Osteoblast (primary cell): ENCODE measurements around the gene KIF25. TPM values are rescaled to one million over a fixed set of nuclear protein-coding genes. Genes with fewer than 3 reads are reported as not detected.

ENCODE experiments used
- DNase-seq: peaks from one replicate; pipeline ENCODE4 v3.0.0; 2011; ENCODE audit warnings: low spot score, mixed read lengths; ENCODE audit not compliant: insufficient read length; ENCODE audit errors: missing footprints
- H2AFZ ChIP-seq: 2 replicates; pipeline ENCODE4 v1.6.0; 2011; ENCODE audit warnings: mild to moderate bottlenecking, low read length
- H3K27ac ChIP-seq: 2 replicates; pipeline ENCODE4 v1.5.1; 2011; ENCODE audit warnings: mild to moderate bottlenecking, low read depth, low read length, moderate library complexity
- H3K27me3 ChIP-seq: 2 replicates; pipeline ENCODE4 v1.6.0; 2012; ENCODE audit warnings: mild to moderate bottlenecking, control low read depth, inconsistent platforms, low read length, moderate library complexity; ENCODE audit not compliant: insufficient read depth
- H3K36me3 ChIP-seq: 2 replicates; pipeline ENCODE4 v1.5.1; 2011; ENCODE audit warnings: mild to moderate bottlenecking, low read length, control low read depth, moderate library complexity; ENCODE audit not compliant: insufficient read depth
- H3K4me1 ChIP-seq: 2 replicates; pipeline ENCODE4 v1.5.1; 2011; ENCODE audit warnings: mild to moderate bottlenecking, low read length, control low read depth, moderate library complexity; ENCODE audit not compliant: insufficient read depth
- H3K4me2 ChIP-seq: 2 replicates; pipeline ENCODE4 v1.6.0; 2011; ENCODE audit warnings: mild to moderate bottlenecking, low read length; ENCODE audit not compliant: insufficient read depth
- H3K4me3 ChIP-seq: fragments of 200-600 bp; sonication (generic); 3 replicates; pipeline ENCODE4 v1.5.1; 2012; ENCODE audit warnings: mild to moderate bottlenecking, low read length, inconsistent platforms; ENCODE audit not compliant: insufficient read depth
- H3K79me2 ChIP-seq: 2 replicates; pipeline ENCODE4 v1.6.0; 2012; ENCODE audit warnings: mild to moderate bottlenecking, low read length, control low read depth, inconsistent platforms; ENCODE audit not compliant: insufficient read depth
- H3K9me3 ChIP-seq: 2 replicates; pipeline ENCODE4 v1.5.1; 2011; ENCODE audit warnings: low read depth, low read length, control low read depth
- H4K20me1 ChIP-seq: 2 replicates; pipeline ENCODE4 v1.6.0; 2012; ENCODE audit warnings: mild to moderate bottlenecking, low read length, control low read depth; ENCODE audit not compliant: insufficient read depth
- total RNA-seq: library from RNA; depleted of rRNA; stranded (reverse); fragments of >200 nt; gene quantifications from 2 replicates; pipeline ENCODE4 v1.2.3, GENCODE V29; 2012
- TF ChIP-seq, protein P1 (sequence below): IDR thresholded peaks from 2 replicates; pipeline ENCODE4 v1.5.1; 2011; ENCODE audit warnings: mild to moderate bottlenecking, low read depth, low read length, moderate library complexity; ENCODE audit errors: extremely low read depth

KIF25 gene
- total RNA-seq, 1 donor, result not detected

DNA sequence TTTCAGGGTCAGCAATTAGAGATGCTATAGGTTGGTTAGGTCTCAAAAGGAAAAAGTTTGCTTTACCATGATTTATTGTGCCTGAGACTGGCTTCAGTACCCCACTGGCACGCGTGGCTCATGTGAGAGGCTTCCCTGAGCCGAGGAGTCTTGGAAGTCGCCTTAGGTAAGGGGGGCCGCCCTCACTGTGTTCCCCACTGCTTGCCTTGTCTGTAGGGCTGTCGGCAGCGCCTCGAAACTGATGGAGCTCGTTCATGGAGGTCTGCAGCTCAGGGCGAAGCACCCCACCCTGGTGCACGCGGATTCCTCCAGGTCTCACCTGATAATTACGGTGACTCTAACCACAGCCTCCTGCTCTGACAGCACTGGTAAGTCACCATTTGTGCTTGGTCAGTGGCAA, 42.4 kb downstream of the KIF25 start:
- DNase-seq, result peak; percentile 39
- Histone ChIP-seq H3K36me3 (no peaks in the 10 kb centered on the region), H3K4me3 (no peak overlapping the region), H3K4me2 (no peak overlapping the region), H3K9me3 (peaks cover 13% of the 10 kb centered on the region), H3K27ac (no peak overlapping the region), H3K79me2 (no peaks in the 10 kb centered on the region), H3K27me3 (no peaks in the 10 kb centered on the region), H4K20me1 (no peaks in the 10 kb centered on the region), H3K4me1 (peaks cover 10% of the 10 kb centered on the region), H2AFZ (no peak overlapping the region)
- TF ChIP-seq, protein P1, sequence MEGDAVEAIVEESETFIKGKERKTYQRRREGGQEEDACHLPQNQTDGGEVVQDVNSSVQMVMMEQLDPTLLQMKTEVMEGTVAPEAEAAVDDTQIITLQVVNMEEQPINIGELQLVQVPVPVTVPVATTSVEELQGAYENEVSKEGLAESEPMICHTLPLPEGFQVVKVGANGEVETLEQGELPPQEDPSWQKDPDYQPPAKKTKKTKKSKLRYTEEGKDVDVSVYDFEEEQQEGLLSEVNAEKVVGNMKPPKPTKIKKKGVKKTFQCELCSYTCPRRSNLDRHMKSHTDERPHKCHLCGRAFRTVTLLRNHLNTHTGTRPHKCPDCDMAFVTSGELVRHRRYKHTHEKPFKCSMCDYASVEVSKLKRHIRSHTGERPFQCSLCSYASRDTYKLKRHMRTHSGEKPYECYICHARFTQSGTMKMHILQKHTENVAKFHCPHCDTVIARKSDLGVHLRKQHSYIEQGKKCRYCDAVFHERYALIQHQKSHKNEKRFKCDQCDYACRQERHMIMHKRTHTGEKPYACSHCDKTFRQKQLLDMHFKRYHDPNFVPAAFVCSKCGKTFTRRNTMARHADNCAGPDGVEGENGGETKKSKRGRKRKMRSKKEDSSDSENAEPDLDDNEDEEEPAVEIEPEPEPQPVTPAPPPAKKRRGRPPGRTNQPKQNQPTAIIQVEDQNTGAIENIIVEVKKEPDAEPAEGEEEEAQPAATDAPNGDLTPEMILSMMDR, result no peak

DNA sequence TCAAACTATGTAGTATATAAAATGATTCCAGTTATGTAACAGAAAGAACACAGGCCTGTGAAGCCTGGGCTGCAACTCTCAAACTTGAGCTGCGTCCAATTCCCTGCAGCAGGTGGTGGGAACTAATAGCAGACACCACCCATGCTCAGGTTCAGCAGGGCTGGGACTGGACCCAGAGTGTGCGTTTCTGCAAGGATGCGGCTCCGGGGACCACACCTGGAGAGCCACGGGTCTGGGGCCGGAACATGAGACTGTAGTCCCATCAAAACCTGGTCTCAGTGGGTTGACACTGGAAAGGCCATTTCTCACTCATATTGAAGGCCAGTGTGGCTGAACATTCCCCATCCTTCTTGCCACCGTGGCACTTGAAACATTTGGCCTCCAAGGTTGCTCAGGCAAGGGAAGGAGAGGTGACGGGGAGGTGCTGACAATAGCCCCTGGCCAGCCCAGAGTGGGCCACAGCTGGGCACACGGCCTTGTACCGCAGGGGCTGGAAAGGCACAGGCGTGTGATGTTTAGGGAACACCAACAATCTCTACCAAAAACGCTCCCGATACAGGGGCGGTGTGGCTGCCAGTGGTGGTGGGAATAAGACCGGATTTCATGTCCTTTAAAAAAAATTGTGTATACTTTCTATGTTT, 43.5 kb downstream of the KIF25 start:
- TF ChIP-seq, protein P1, result no peak
- Histone ChIP-seq H3K27me3 (no peaks in the 10 kb centered on the region), H3K4me2 (no peak overlapping the region), H2AFZ (no peak overlapping the region), H3K4me3 (no peak overlapping the region), H3K9me3 (peaks cover 13% of the 10 kb centered on the region), H3K36me3 (no peaks in the 10 kb centered on the region), H3K4me1 (peaks cover 5% of the 10 kb centered on the region), H4K20me1 (no peaks in the 10 kb centered on the region), H3K27ac (no peak overlapping the region), H3K79me2 (no peaks in the 10 kb centered on the region)
- DNase-seq, result peak; percentile 71

DNA sequence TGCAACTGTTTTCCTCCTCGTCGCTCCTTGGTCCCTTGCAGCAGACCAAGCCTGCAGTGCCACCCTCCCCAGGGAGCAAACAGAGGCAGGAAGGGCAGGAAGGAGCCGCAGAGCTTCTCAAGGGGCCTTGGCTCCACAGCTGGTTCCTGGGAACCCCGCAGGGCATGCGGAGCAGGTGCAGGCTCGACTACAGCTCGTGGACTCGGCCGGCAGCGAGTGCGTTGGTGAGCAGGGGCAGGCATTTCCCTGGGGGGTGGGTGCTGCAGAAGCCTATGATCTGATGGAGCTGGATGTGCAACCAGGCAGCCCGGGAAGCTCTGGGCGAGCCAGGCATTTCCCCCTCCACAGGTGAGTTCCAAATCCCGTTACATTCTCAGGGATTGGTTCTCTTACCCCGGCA, 44.5 kb downstream of the KIF25 start:
- Histone ChIP-seq H3K9me3 (peaks cover 13% of the 10 kb centered on the region), H2AFZ (no peak overlapping the region), H3K4me1 (no peaks in the 10 kb centered on the region), H3K79me2 (no peaks in the 10 kb centered on the region), H3K27me3 (no peaks in the 10 kb centered on the region), H3K27ac (no peak overlapping the region), H3K4me3 (no peak overlapping the region), H3K36me3 (no peaks in the 10 kb centered on the region), H3K4me2 (no peak overlapping the region), H4K20me1 (no peaks in the 10 kb centered on the region)
- peak; percentile 55 for DNase-seq
- TF ChIP-seq, protein P1, result no peak

DNA sequence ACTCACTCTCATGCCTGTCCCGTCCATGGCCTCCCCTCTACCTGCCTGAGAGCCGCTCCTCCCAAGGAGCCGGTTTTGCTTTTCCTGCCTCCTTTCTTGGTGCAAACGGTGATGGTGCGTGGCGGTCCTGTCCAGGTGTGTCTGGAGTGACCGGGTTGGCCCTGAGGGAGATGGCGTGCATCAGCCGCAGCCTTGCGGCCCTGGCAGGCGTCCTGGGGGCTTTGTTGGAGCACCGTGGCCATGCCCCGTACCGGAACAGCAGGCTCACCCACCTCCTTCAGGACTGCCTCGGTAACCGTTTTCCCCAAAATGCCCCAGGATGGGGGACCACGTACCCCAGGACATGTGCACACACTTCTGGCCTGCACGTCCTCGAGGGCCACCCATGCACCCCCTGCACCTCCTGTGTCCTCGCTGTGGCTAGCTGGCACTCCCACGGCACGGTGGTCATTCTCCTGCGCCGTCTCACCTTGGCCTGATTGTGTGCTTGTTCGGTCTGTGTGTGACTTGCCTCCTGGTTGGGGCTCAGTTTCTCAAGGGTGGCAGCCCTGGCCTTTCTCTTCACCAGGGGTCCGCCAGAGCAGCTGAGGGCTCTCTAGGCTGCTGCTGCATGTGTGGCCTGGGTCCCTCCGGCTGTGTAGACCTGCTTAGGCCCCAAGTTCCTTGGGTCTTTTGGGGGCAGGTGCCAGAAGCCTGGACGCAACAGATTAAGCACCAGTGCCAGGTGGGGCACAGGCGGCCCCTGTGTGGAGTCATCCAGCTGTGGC, 45.1 kb downstream of the KIF25 start:
- Histone ChIP-seq H3K4me1 (no peaks in the 10 kb centered on the region), H3K27me3 (no peaks in the 10 kb centered on the region), H3K36me3 (no peaks in the 10 kb centered on the region), H3K4me2 (no peak overlapping the region), H3K9me3 (peaks cover 13% of the 10 kb centered on the region), H3K79me2 (no peaks in the 10 kb centered on the region), H3K4me3 (no peak overlapping the region), H3K27ac (no peak overlapping the region), H2AFZ (no peak overlapping the region), H4K20me1 (no peaks in the 10 kb centered on the region)
- TF ChIP-seq, protein P1, result no peak
- DNase-seq, result peak; percentile 61
